HL-60 (cell line): ENCODE measurements around the gene MLLT1.
A peak's percentile ranks its signal among the peaks of the same experiment; 100 is the strongest.

Experiments
- DNase-seq, 2 experiments: peaks; one replicate each; pipeline ENCODE4 v3.0.0-alpha.2; 2010 to 2020; ENCODE audit warnings: low read depth in 1 of 2, low spot score in 1 of 2
- H3K27ac ChIP-seq: fragments of 250-450 bp; sonication (Bioruptor Pico); replicated peaks from 2 replicates; pipeline ENCODE4 v1.5.1; 2020; ENCODE audit warnings: mild to moderate bottlenecking, moderate library complexity
- H3K27me3 ChIP-seq: fragments of 250-450 bp; sonication (Bioruptor Pico); 2 replicates; pipeline ENCODE4 v1.5.1; 2021; ENCODE audit warnings: mild to moderate bottlenecking, moderate library complexity; ENCODE audit not compliant: insufficient read depth, poor library complexity, severe bottlenecking
- H3K4me3 ChIP-seq: replicated peaks from 2 replicates; pipeline ENCODE4 v1.5.1; 2011; ENCODE audit warnings: mild to moderate bottlenecking, control low read depth, low read length; ENCODE audit not compliant: insufficient read depth
- CTCF ChIP-seq: IDR thresholded peaks from one replicate; pipeline ENCODE4 v1.5.1; 2011; ENCODE audit warnings: low read length, control low read depth, inconsistent platforms; ENCODE audit not compliant: insufficient read depth
- GABPA ChIP-seq: IDR thresholded peaks from 2 replicates; pipeline ENCODE4 v1.6.1; 2012; ENCODE audit warnings: low read depth
- POLR2AphosphoS5 ChIP-seq: IDR thresholded peaks from 2 replicates; pipeline ENCODE4 v1.6.1; 2012; ENCODE audit warnings: low read depth
- SPI1 ChIP-seq: IDR thresholded peaks from 2 replicates; pipeline ENCODE4 v1.6.1; 2012; ENCODE audit warnings: low read depth, mild to moderate bottlenecking, borderline replicate concordance
- TF ChIP-seq, protein P1 (sequence below): IDR thresholded peaks from 2 replicates; pipeline ENCODE4 v1.6.1; 2012; ENCODE audit warnings: low read depth; ENCODE audit not compliant: insufficient replicate concordance

Gene MLLT1

DNA sequence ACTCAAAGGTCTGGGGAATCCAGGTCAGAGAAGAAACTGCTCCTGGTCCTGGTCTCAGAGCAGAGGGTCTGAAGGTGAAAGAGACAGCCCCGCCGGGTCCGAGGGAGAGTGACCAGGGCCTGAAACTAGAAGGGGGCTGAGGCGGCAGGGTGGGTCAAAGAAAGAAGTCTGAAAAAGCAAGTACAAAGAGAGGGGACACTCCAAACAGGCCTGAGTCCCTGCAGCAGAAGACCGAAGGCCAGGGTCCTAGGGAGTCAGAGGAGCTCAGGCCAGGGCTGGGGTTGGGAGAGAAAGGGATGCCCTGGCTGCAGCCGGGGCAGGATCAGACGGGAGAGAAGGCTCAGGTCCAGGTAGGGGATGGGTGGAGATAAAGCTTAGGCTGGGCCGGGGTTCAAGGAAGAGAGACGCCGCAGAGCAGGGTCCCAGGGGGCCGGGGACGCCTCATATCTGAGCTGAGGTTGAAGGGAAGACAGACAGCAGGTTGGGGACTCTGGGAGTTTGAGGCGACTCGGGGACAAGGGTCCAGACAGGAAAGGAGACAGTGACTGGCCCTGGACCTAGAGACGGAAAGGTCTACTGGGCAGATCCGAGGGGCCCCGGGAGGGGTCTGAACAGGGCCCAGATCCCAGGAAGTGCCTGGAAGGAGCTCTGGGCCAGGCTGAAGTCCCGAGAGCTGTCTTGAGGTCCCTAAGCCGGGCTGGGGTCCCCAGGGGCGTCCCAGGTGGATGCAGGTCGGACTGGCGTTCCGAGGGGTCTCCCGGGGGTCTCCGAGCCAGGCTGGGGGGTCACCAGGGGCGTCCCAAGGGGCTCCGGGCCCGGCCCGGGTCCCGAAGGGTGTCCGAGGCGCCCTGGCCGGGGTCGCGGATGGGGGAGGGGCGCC is 795 bp downstream of the MLLT1 start:
- no peak for TF ChIP-seq GABPA
- no peak for TF ChIP-seq POLR2AphosphoS5
- TF ChIP-seq, protein P1, sequence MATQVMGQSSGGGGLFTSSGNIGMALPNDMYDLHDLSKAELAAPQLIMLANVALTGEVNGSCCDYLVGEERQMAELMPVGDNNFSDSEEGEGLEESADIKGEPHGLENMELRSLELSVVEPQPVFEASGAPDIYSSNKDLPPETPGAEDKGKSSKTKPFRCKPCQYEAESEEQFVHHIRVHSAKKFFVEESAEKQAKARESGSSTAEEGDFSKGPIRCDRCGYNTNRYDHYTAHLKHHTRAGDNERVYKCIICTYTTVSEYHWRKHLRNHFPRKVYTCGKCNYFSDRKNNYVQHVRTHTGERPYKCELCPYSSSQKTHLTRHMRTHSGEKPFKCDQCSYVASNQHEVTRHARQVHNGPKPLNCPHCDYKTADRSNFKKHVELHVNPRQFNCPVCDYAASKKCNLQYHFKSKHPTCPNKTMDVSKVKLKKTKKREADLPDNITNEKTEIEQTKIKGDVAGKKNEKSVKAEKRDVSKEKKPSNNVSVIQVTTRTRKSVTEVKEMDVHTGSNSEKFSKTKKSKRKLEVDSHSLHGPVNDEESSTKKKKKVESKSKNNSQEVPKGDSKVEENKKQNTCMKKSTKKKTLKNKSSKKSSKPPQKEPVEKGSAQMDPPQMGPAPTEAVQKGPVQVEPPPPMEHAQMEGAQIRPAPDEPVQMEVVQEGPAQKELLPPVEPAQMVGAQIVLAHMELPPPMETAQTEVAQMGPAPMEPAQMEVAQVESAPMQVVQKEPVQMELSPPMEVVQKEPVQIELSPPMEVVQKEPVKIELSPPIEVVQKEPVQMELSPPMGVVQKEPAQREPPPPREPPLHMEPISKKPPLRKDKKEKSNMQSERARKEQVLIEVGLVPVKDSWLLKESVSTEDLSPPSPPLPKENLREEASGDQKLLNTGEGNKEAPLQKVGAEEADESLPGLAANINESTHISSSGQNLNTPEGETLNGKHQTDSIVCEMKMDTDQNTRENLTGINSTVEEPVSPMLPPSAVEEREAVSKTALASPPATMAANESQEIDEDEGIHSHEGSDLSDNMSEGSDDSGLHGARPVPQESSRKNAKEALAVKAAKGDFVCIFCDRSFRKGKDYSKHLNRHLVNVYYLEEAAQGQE = no peak
- TF ChIP-seq CTCF = no peak
- no peak for TF ChIP-seq SPI1
- DNase-seq = no peak
- Histone ChIP-seq H3K27ac (peak overlapping the region; percentile 82), H3K4me3 (peak overlapping the region; percentile 93), H3K27me3 (no peaks in the 10 kb centered on the region)

- TF ChIP-seq GABPA = no peak
- TF ChIP-seq, protein P1 = no peak
- TF ChIP-seq POLR2AphosphoS5 = no peak
- no peak for TF ChIP-seq CTCF
- no peak for TF ChIP-seq SPI1
- Histone ChIP-seq H3K27ac (no peak overlapping the region), H3K4me3 (no peak overlapping the region; the same call in 1 of the 2 replicates), H3K27me3 (no peaks in the 10 kb centered on the region)
- no peak for DNase-seq
Observed at GRCh38 chr19:6278051-6278450, 1.7 kb downstream of the MLLT1 start.

- Histone ChIP-seq H3K27me3 (no peaks in the 10 kb centered on the region), H3K27ac (no peak overlapping the region), H3K4me3 (no peak overlapping the region)
- DNase-seq = no peak
- TF ChIP-seq, protein P1 = no peak
- no peak for TF ChIP-seq SPI1
- no peak for TF ChIP-seq POLR2AphosphoS5
- no peak for TF ChIP-seq GABPA
- TF ChIP-seq CTCF = no peak
Observed at GRCh38 chr19:6276447-6276846, 3.3 kb downstream of the MLLT1 start.
